ENCODE measurements around the gene CENPT.
"Not testable (repeated sequence)": the region's sequence is repeated elsewhere in the genome, so short reads cannot be mapped to it uniquely, and the experiment has no call there.

Gene CENPT

GRCh38 chr16:67871256-67871655 is 23.8 kb upstream of the CENPT start:
- no peak overlapping the region for H3K4me3 ChIP-seq (ENCODE audit: low read depth, low read length)
- TF ChIP-seq, protein P1, sequence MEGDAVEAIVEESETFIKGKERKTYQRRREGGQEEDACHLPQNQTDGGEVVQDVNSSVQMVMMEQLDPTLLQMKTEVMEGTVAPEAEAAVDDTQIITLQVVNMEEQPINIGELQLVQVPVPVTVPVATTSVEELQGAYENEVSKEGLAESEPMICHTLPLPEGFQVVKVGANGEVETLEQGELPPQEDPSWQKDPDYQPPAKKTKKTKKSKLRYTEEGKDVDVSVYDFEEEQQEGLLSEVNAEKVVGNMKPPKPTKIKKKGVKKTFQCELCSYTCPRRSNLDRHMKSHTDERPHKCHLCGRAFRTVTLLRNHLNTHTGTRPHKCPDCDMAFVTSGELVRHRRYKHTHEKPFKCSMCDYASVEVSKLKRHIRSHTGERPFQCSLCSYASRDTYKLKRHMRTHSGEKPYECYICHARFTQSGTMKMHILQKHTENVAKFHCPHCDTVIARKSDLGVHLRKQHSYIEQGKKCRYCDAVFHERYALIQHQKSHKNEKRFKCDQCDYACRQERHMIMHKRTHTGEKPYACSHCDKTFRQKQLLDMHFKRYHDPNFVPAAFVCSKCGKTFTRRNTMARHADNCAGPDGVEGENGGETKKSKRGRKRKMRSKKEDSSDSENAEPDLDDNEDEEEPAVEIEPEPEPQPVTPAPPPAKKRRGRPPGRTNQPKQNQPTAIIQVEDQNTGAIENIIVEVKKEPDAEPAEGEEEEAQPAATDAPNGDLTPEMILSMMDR (IDR thresholded peaks at IDR 0.05; ENCODE audit: insufficient read depth, low read depth, low read length, missing control alignments), result no peak
- no peak for DNase-seq (ENCODE audit: low read depth)

DNA sequence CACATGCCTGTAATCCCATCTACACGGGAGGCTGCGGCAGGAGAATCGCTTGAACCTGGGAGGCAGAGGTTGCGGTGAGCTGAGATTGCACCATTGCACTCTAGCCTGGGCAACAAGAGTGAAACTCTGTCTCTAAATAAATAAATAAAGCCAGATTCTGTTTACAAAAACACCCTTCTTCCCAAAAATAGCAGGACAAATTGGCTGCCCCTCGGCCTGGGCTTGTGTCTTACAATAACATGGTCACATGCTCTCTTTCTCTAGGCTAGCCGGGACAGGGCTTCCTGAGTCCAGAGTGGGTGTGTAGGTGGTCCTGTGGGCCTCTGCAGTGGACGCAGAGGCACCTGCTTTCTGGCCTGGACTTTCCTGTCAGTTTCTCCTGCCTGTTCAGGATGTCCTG is 22.2 kb upstream of the CENPT start:
- DNase-seq (ENCODE audit: low read depth), result no peak
- TF ChIP-seq, protein P1 (IDR thresholded peaks at IDR 0.05; ENCODE audit: insufficient read depth, low read depth, low read length, missing control alignments), result no peak
- H3K4me3 ChIP-seq (ENCODE audit: low read depth, low read length), result no peak overlapping the region

- TF ChIP-seq, protein P1 (IDR thresholded peaks at IDR 0.05; ENCODE audit: insufficient read depth, low read depth, low read length, missing control alignments), result no peak
- DNase-seq (ENCODE audit: low read depth), result no peak
Observed at GRCh38 chr16:67868290-67868689, 20.8 kb upstream of the CENPT start.

GRCh38 chr16:67865318-67865717 is 17.8 kb upstream of the CENPT start:
- DNase-seq (ENCODE audit: low read depth), result peak; percentile 46

More at GRCh38 chr16:67868290-67868689, 20.8 kb upstream of the CENPT start:
- no peak overlapping the region for H3K4me3 ChIP-seq (ENCODE audit: low read depth, low read length)

GRCh38 chr16:67864594-67864993 is 17.1 kb upstream of the CENPT start:
- DNase-seq (ENCODE audit: low read depth), result no peak
- TF ChIP-seq, protein P1 (IDR thresholded peaks at IDR 0.05; ENCODE audit: insufficient read depth, low read depth, low read length, missing control alignments), result no peak
- no peak overlapping the region for H3K4me3 ChIP-seq (ENCODE audit: low read depth, low read length)

More at GRCh38 chr16:67865318-67865717, 17.8 kb upstream of the CENPT start:
- no peak overlapping the region for H3K4me3 ChIP-seq (ENCODE audit: low read depth, low read length)
- TF ChIP-seq, protein P1 (IDR thresholded peaks at IDR 0.05; ENCODE audit: insufficient read depth, low read depth, low read length, missing control alignments), result peak; percentile 27

DNA sequence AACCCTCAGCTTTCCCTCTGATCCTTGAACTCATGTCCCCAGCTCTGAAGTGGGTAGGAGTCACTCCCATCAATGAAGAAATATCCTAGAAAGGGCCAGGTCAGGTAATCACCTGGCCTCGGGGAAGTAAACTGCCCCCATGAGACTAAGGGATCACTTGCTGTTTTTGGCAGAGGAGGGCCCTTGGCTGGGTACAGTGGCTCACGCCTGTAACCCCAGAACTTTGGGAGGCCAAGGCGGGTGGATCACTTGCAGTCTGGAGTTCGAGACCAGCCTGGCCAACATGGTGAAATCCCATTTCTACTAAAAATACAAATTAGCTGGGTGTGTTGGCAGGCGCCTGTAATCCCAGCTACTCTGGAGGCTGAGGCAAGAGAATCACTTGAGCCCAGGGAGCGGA is 16.6 kb upstream of the CENPT start:
- H3K4me3 ChIP-seq (ENCODE audit: low read depth, low read length); DNase-seq (ENCODE audit: low read depth): not testable (repeated sequence)

GRCh38 chr16:67862623-67863583 is 15.4 kb upstream of the CENPT start:
- TF ChIP-seq, protein P1 (IDR thresholded peaks at IDR 0.05; ENCODE audit: insufficient read depth, low read depth, low read length, missing control alignments), result no peak
- DNase-seq (ENCODE audit: low read depth), result no peak
- H3K4me3 ChIP-seq (ENCODE audit: low read depth, low read length), result no peak overlapping the region
